ENCODE results near the gene ERGIC1.

Gene ERGIC1

DNA sequence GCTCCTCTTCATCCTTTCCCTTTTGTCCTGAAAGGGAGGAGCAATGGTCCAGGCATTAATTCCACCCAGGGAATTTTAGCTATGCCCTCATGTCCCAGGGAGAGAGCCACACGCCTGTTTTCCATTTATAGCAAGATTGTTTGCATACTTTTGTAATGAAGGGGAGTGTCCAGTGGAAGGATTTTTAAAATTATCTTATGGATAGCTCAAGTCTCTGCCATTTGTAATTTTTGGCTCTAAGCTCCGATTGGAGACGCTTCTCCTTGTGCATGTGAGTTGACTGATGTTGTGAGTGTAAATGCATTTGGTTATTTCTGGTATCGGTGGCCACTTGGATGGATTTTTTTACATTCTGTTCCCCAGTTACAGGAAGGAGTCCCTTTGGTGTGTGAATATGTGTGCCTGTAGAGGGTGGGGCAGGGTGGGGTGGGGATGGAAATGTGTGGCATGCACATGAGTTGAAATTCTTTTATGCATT is 118.0 kb downstream of the ERGIC1 start:
- DNase-seq = no peak

DNA sequence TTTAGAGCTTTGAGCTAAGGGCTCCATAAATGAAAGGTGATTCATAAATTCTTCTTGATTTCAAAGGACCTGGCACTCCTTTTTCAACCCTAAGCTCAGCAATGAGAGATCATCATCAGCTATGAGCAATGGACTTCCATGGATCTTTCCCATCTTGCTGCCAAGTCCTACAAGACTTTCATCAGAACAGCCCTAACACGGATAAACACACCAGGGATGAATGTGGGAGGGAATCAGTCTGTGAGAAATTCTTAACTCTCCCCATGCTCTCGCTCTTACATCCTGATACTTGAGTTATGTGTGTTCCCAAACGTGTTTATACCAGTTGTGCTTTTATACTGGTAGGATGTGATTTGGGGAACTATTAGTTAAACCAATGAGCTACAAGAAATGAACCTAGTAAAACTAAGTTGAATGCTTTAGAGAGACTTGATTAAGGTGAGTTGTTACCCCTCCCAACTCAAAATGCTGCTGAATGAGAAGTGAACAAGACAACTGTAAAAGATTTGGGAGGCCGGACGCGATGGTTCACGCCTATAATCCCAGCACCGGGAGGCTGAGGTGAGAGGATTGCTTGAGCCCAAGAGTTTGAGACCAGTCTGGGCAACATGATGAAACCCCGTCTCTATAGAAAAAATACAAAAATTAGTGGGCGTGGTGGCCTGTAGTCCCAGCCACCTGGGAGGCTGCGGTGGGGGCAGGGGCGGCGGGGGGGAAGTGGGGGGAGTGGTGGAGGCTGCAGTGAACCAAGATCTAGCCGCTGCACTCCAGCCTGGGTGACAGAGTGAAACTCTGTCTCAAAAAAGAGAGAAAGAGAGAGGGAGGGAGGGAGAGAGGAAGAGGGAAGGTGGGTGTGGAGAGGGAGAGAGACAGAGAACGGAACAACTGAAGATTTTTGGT is 120.0 kb downstream of the ERGIC1 start:
- no peak for DNase-seq

DNA sequence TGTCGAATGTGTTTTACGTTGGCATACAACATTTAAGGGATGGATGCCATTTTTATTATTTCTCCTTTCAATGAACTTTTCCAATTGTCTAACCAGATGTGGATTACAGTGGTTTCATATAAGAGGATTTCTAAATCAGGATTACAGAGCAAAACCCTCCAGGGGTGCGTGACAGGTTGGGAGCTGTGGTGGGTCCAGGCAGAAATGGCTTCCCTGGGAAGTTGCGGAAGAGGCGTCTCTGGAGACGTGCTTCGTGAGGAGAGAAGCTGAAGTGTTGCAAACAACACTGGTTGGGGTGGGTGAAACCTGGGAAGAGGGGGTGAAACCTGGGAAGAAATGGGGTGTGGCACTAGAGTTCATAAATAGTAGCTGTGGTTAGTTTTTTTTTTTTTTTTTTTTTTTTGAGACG is 120.7 kb downstream of the ERGIC1 start:
- no peak for DNase-seq

DNA sequence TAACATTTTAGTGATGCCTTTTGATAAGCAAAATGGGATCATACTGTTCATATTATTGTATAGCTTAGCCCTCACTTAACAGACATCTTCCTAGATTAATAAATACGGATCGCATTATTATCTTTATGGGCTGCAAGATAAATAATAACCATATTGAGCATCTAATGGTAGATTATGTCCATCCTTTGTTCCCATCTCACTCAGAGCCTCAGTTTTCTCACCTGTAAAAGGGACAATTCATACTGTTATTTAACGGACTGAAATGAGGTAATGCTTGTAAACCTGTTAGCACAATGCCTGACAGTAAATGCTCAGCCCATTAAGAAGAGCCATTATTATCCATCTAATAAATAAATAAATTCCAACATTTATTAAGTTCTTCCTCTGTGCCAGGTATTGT is 122.2 kb downstream of the ERGIC1 start:
- no peak for DNase-seq

DNA sequence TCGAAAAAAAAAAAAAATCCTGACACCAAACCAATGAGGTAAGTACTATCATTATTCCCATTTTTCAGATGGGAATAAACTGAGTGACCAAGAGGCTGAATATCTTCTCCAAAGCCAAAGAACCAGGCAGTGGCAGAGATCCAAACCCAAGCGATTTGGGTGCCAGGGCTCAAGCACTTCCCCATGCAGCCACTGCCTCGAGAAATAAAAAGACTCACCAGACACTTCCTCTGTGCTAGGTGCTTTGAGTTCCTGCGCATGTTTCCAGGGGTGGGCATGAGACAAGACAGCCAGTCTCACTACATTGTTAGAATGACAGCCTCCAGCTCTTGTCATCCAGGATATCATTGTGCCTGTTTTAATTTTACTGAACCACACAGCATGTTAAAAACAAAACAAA is 122.9 kb downstream of the ERGIC1 start:
- DNase-seq = no peak

DNA sequence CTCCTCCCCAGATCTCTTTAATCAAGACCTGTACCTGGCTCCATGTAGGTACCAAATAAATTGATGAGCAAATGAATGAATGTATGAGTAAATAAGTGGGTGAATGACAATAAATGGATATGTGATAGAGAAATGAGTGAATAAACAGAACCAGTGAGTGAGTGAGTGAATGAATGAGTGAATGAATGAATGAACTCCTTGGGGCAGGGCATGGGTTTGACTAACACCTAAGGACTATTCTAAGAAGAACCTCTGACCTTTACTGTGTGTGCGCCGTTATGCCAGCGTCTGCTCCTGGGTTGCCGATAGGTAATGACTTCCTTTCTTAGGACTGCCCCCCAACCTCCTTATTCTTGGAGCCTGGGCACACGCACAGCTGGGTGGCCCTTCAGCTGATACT is 123.4 kb downstream of the ERGIC1 start:
- DNase-seq = no peak

DNA sequence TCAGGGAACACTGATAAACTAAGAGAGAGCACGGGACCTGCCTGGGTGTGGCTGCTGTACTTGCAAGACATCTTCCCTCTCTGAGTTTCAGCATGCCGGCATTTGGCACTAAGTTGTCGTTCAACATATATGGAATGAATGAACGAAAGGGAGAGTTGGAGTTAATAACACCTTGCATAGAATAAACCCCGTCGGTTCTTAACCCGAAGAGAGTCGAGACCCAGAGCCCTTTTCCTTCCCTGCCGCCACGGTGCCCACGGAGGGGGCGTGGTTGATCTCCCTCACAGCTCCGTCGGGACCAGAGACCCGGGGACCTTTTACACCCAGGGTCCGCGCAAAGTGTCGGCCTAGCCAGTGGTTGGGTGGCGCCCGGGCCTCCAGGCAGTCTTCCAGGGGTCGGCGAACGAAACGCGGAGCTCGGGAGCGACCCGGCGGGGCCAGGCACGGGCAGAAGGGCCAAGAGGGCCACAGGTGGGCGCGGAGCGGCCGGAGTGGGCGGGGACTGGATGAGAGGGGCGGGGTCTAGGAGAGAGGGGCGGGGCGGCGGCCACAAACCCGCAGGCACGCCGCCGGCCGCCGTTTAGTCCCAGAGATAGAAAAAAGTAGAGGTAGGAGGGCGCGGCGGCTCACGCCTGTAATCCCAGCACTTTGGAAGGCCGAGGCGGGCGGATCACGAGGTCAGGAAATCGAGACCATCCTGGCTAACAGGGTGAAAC is 124.4 kb downstream of the ERGIC1 start:
- peak in 1 of 2 experiments; percentile 16 for DNase-seq

DNA sequence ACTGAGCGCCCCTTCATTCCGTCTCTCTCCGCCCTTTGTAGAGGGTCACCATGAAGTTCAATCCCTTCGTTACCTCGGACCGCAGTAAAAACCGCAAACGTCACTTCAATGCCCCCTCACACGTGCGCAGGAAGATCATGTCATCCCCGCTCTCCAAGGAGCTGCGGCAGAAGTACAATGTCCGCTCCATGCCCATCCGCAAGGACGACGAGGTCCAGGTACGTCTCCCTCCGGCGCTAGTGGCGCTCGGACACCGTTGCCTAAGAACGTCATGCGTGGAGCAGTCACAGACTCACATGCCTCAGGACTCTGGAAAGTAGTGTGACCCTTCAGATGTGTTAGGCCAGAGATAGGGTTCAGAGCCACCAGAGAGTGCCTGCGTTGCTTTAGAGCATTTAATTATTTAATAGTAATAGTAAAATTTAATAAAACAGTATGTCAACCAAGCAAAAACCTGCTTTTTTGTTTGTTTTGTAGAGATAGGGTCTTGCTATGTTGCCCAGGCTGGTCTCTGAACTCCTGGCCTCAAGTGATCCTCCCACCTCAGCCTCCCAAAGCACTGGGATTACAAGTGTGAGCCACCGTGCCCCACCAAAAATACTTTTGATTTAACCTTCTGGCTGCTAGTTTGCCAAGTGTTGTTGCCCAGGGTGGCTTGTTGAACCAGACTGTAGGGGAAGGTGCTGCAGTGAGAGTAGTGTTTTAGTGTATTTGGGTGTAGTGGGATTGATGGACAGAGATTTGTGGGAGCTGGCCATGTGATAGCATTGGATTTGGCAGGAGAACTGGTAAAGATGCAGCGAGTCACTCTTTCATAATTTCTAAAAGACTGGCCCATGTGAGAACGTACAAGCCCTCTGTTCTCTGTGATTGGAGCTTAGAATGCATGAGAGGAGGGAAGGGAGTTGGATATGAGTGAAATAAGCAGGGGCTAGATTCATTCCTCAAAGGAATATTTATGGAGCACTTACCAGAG is 126.1 kb downstream of the ERGIC1 start:
- no peak for DNase-seq

DNA sequence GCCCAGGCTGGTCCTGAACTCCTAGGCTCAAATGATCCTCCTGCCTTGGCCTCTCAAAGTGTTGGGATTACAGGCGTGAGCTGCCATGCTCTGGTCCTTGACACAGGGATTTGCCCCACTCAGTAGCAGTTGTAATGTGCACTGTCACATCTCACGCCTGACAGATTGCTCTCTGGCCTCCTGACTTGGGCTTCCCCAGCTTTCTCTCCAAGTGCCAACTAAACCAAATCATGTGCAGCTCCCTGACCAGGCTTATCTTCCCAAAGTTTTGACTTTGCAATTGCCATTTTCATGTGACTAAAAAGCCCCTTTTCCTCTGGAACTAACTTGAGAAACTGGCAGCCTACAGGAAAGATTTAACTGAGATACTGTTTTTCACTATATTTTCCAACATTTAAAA is 135.9 kb downstream of the ERGIC1 start:
- DNase-seq = no peak

DNA sequence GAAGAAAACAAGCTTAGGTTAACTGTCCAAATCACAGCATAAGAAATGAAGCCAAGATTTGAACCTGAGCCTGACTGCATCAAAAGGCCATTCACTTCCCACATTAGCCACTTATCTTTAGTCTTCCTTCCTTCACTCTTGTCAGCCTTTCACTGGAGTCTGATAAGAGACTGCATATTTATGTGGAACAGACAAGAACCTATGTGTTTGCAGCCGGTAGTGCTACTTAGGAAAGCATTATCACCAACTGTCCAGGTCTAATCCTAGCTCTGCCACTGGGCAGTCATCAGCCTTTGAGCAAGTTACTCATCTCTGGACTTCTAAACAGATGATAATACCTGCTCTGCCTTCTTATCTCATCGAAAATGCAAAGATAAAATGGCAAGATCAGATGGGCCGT is 137.4 kb downstream of the ERGIC1 start:
- DNase-seq = no peak

DNA sequence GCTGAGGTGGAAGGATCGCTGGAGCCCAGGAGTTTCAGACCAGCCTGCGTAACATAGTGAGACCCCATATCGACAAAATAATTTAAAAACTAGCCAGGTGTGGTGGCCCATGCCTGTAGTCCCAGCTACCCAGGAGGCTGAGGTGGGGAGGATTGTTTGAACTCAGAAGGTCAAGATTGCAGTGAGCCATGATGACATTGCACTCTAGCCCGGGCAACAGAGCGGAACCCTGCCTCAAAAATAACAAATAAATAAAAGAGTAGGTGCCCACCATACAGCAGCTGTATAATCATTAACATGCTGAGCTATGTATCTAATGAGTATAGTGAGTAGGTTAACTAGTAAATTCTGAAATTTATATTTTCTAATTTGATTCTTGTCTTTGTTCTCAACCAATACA is 138.5 kb downstream of the ERGIC1 start:
- no peak for DNase-seq

DNA sequence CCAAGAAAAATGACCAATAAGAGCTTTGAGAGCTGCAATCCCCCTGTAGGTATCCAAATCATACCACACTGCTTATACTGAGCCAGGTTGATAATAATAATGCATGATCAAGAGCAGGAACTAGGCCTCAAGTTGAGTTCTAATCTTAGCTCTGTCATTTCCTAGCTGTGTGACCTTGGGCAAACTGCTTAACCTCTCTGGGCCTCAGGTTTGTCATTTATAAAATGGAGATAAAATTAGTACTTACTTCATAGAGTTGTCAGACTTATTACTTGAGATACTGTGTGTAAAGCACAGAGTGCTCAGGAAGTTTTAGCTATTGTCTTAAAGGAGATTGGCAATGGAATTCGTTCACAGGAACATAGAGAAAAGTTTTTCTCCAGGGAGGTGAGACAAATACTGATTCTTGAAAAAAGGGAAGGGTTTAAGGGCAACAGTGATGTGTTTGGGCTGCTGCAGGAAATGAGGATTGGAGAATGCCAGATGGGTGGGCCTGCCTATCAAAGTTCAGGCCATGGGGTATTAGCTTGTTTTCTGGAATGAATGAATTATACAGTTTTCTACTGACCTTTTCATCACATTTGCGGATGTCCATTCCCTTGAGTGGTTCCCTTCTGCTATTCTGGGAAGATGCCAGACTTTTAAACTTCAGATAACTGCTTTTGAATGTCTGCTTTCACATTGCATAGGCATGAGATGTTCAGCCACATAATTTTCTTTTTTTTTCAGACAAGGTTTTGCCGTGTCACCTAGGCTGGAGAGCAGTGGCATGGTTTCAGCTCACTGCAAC is 139.3 kb downstream of the ERGIC1 start:
- DNase-seq = no peak

DNA sequence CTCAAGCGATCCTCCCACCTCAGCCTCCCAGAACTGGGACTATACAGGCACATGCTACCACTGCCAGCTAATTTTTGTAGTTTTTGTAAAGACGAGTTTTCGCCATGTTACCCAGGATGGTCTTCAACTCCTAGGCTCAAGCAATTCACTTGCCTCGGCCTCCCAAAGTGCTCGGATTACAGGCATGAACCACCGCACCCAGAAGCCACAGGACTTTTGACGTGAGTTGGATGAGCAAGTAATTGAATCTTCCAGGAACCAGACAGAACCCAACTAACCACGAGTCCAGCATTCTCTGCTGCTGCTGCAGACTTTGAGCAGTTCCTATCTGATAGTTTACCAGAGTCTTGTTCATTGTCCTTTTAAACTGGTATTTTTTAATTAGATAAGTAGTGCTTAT is 139.9 kb downstream of the ERGIC1 start:
- DNase-seq = no peak

DNA sequence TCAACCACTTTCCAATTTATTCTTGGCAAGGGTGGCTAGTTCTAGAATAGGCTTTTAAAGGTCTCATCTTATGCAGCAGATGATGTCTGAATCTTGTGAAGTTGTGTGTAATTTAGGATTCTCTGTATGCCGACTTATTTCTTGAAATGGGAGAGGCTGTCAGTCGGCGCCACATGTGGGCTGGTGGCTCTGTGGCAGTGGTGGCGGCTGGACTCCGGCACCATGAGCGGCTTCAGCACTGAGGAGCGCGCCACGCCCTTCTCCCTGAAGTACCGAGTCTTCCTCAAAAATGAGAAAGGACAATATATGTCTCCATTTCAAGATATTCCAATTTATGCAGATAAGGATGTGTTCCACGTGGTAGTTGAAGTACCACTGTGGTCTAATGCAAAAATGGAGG is 141.2 kb downstream of the ERGIC1 start:
- DNase-seq = no peak

DNA sequence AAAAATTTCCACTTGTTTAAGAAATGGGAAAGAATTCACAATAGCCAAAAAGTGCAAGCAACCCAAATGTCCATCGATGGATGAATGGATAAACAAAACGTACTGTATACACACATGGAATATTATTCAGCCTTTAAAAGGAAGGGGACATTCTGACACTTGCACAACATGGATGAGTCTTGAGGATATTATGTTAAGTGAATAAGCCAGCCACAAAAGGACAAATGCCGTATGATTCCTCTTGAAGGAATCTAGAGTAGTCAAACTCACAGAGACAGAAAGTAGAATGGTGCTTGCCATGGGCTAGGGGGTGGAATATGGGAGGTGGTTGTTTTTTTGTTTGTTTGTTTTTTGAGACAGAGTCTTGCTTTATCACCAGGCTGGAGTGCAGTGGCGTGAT is 145.7 kb downstream of the ERGIC1 start:
- no peak for DNase-seq

DNA sequence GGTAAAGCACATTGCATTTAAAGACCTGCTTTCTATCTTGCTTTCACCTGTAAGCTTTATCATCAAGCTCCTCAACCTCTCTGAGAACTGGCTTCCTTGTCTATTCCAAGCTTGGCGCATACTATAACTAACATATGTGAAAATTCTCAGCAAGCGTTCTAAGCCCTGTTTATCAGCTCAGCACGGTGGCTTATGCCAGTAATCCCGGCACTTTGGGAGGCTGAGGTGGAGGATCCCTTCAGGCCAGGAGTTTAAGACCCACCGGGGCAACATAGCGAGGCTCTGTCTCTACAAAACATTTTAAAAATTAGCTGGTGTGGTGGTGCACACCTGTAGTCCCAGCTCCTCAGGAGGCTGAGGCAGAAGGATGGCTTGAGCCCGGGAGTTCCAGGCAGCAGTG is 147.9 kb downstream of the ERGIC1 start:
- no peak for DNase-seq

DNA sequence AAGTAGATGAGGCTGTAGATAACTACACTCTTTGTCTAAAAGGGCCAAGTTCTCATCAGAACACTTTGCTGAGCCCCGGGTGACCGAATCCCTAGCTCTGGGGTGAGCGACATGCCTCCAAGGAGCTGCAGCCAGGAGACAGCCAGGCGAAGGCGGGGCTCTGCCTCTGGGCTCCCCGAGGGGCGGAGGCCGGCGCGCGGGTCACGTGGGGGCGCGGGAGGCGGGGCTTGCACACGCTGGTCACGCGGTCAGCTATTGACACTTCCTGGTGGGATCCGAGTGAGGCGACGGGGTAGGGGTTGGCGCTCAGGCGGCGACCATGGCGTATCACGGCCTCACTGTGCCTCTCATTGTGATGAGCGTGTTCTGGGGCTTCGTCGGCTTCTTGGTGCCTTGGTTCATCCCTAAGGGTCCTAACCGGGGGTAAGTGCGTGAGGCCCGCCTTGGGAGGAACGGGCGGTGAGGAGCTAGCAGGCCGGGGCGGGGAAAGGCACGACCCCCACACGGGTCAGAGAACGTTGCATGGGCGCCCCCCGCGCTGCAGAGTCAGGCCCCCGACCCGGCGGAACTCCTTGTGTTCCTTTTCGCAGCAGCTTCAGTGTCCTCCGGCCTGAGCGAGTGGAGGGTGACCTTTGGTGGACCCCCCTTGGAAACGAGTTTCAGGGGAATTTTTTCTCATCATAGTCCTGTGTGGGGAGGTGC is 149.6 kb downstream of the ERGIC1 start, which contains the start of gene ATP6V0E1:
ATP6V0E1 (plus strand) TSS at position 230 of the 702 bp plus-strand sequence; CDS start at position 320, 90 bp downstream.
- peak; percentile 77 to 81 for DNase-seq

DNA sequence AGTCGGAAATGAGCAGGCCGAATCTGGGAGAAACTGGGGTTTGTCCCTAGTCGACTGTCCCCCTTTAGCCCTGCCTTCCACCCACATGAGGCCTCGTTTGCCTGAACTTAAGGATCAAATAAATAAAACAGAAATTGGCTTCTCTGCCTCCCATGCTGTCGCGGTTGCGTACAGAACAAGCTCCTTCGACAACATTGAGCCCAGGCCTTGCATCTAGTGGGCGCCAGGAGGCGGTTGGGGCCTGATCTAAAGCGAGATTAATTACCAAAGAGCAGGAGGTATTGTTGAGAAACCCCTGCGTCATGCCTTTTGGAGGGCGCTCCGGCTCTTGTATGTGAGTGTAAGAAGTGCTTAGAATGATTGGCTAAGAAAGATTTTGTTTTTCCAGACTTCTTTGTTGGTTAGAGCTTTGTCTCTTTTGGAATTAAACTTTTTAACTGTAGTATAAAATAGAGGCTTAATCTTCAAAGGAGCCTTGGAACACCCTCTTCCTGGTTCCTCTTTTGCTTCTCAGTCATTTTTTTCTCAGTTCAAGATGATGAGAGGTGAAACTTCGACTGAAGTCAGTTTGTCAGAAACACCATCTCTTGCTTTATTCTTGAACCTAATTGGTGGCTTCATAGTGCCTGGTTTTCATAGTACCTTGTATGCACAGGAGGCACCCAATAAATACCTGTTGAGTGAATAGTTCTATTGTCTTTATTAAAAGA is 150.3 kb downstream of the ERGIC1 start:
- DNase-seq = no peak

DNA sequence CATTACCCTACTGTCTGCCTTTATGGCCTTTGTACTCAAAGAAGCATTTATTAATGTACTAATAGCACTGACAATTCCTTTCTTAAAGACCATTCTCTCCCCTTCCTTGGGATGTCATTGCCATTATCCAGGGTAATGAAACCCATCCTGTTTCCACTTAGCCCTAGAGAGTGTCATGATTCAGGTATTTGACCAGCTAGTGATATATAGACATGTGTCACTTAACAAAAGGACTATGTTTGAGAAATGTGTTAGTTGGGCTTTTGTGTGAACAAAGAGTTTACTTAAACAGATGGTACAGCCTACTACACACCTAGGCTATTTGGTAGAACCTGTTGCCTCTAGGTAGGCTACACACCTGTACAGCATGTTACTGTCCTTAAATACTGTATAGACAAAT is 151.5 kb downstream of the ERGIC1 start:
- DNase-seq = no peak

DNA sequence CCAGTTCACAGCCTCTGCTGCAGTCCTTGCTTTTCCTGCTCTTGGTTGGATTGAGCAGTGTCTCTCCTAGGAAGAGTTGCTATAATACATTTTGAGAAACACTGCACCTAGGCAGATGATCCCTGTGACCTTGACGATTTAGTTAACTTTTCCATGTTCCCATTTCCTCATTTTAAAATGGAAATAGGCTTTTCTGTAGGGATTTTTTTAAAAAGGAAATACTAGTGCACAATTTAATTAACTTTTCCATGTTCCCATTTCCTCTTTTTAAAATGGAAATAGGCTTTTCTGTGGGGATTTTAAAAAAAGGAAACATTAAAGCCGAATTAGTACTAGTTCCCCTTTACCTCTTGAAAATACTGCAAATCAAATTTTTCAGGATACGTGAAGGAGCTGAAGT is 154.2 kb downstream of the ERGIC1 start:
- DNase-seq = no peak

DNA sequence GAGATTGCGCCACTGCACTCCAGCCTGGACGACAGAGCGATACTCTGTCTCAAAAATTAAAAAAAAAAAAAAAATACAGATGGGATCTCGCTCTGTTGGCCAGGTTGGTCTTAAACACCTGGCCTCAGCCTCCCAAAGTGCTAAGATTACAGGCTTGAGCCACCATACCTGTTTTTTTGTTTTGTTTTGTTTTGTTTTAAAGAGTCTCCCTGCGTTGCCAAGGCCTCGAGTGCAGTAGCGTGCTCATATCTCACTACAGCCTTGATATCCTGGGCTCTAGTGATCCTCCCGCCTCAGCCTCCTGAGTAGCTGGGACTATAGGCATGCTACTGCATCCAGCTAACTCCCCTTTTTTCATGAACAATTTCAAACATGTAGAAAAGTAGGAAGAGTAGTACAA is 156.7 kb downstream of the ERGIC1 start:
- DNase-seq = no peak
